Measurements from ENCODE around the gene FOXO3. TPM values are rescaled to one million over a fixed set of nuclear protein-coding genes. Genes with fewer than 3 reads are reported as not detected.

FOXO3 gene
- total and polyA plus RNA-seq, 7 donors, result 13.8 to 84.7 (median 66.4) TPM

GRCh38 chr6:108667993-108668392, 107.3 kb downstream of the FOXO3 start:
- intact Hi-C loops (cut with DNase I), result no loop called here
- H3K9me3 ChIP-seq, result no peaks in the 10 kb centered on the region
- H3K4me1 ChIP-seq, result peaks cover 0 to 66% (median 63%) of the 10 kb centered on the region in 4 donors
- 76 to 86% methylated on average over 7 of the region's 7 CpGs for WGBS, 2 donors
- peak overlapping the region in 1 of 4 donors; percentile 12 for H3K27ac ChIP-seq
- no peak for DNase-seq
- peaks cover 0 to 13% (median 8%) of the 10 kb centered on the region in 4 donors for H3K36me3 ChIP-seq
- H3K4me3 ChIP-seq, result no peak overlapping the region
- no peaks in the 10 kb centered on the region for H3K27me3 ChIP-seq
- TF ChIP-seq POLR2AphosphoS5 (IDR thresholded peaks at IDR 0.05), result peak in 1 of 4 donors; percentile 19
- TF ChIP-seq CTCF (IDR thresholded peaks at IDR 0.05), result no peak

DNA sequence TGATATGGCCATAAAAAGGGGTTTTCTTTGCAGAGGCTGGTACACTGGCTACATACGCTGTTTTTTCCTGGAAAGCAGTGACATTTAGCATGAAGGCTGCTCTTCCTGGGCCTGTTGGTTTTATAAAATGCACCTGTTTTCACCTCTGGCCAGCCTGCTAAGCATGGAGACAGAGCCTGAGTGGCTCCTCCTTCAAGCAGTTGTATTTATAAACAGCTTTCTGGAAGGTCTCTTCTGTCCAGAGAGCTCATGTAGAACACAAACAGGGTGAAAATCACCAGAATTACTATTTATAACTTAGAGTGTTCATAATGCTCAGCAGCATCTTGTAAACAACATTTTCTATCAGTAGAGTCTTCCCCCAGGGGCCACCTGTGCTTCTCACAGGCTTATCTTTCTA, 109.0 kb downstream of the FOXO3 start:
- Histone ChIP-seq H3K9me3 (no peaks in the 10 kb centered on the region), H3K36me3 (peaks cover 0 to 9% (median 7%) of the 10 kb centered on the region in 4 donors), H3K27ac (no peak overlapping the region), H3K4me3 (no peak overlapping the region), H3K4me1 (peaks cover 0 to 81% (median 76%) of the 10 kb centered on the region in 4 donors), H3K27me3 (no peaks in the 10 kb centered on the region)
- WGBS, 2 donors, result 92 to 99% methylated on average over 1 of the region's 1 CpG
- DNase-seq, result no peak
- TF ChIP-seq POLR2AphosphoS5 (IDR thresholded peaks at IDR 0.05), result no peak
- TF ChIP-seq POLR2A (IDR thresholded peaks at IDR 0.05), result no peak
- TF ChIP-seq CTCF (IDR thresholded peaks at IDR 0.05), result no peak
- TF ChIP-seq EP300 (IDR thresholded peaks at IDR 0.05), result no peak
- intact Hi-C loops (cut with DNase I), result no loop called here

DNA sequence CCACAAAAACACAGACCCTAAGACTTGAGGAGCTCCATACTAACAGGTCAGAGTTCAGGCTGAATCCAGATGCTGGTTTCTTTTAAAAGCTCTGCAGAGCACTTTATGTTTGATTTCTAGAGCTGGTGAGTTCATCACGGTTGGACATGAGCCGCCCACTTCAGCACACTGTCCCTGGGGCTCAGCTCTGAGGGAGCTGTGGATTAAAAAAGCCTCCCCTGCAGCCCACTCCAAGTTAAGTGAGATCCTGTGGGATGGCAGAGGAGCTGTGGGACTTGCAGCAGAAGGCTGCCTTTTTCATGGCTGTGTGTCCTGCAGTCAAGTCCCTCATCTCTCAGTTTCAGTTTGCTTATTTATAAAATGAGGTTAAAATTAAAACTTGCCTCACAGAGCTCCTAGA, 110.5 kb downstream of the FOXO3 start:
- TF ChIP-seq CTCF (IDR thresholded peaks at IDR 0.05) (no peak), EP300 (IDR thresholded peaks at IDR 0.05) (no peak), POLR2AphosphoS5 (IDR thresholded peaks at IDR 0.05) (no peak), POLR2A (IDR thresholded peaks at IDR 0.05) (no peak)
- DNase-seq, result no peak
- no peaks in the 10 kb centered on the region for H3K36me3 ChIP-seq
- peaks cover 0 to 94% (median 90%) of the 10 kb centered on the region in 4 donors for H3K4me1 ChIP-seq
- WGBS, 2 donors, result 61 to 69% methylated on average over 2 of the region's 2 CpGs
- no peak overlapping the region for H3K4me3 ChIP-seq
- no peaks in the 10 kb centered on the region for H3K9me3 ChIP-seq
- intact Hi-C loops (cut with DNase I), result no loop called here
- H3K27ac ChIP-seq, result peak overlapping the region in 2 of 4 donors; percentile 29 to 46
- H3K27me3 ChIP-seq, result no peaks in the 10 kb centered on the region

- peak overlapping the region in 2 of 4 donors; percentile 29 to 46 for H3K27ac ChIP-seq
- intact Hi-C loops (cut with DNase I), result no loop called here
- H3K36me3 ChIP-seq, result no peaks in the 10 kb centered on the region
- no peak overlapping the region for H3K4me3 ChIP-seq
- no peaks in the 10 kb centered on the region for H3K27me3 ChIP-seq
- H3K9me3 ChIP-seq, result no peaks in the 10 kb centered on the region
- WGBS, 2 donors, result 85 to 93% methylated on average over 4 of the region's 4 CpGs
- no peak for TF ChIP-seq POLR2AphosphoS5 (IDR thresholded peaks at IDR 0.05)
- TF ChIP-seq CTCF (IDR thresholded peaks at IDR 0.05), result no peak
- no peak for TF ChIP-seq POLR2A (IDR thresholded peaks at IDR 0.05)
- no peak for TF ChIP-seq EP300 (IDR thresholded peaks at IDR 0.05)
- H3K4me1 ChIP-seq, result peaks cover 0 to 94% (median 93%) of the 10 kb centered on the region in 4 donors
- DNase-seq, result no peak
Measured at GRCh38 chr6:108671790-108672189, 111.1 kb downstream of the FOXO3 start.

DNA sequence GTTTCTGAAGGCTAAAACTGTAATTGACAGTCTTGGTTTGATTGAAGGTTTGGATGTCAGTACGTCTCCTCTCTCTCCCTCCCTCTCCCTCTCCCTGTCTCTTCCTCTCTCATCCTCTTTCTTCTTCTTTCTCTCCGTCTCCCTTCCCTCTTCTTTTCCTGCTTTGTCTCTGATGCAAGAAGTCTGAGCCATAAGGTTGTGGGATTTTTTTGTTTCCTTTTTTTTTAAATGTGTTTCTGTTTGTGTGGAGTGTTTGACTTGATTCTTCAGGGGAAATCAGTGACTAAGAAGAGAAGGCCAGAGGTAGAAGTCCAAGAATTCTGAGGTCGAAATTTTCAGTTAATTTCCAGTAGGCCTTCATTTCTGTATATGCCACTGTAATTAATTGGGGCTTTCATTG, 111.9 kb downstream of the FOXO3 start:
- TF ChIP-seq CTCF (IDR thresholded peaks at IDR 0.05) (no peak), POLR2AphosphoS5 (IDR thresholded peaks at IDR 0.05) (no peak), POLR2A (IDR thresholded peaks at IDR 0.05) (no peak)
- intact Hi-C loops (cut with DNase I), result no loop called here
- no peaks in the 10 kb centered on the region for H3K27me3 ChIP-seq
- no peak overlapping the region for H3K27ac ChIP-seq
- H3K9me3 ChIP-seq, result no peaks in the 10 kb centered on the region
- 76 to 81% methylated on average over 3 of the region's 3 CpGs for WGBS, 2 donors
- DNase-seq, result no peak
- H3K4me3 ChIP-seq, result no peak overlapping the region
- H3K4me1 ChIP-seq, result peaks cover 0 to 95% (median 94%) of the 10 kb centered on the region in 4 donors
- no peaks in the 10 kb centered on the region for H3K36me3 ChIP-seq
